ENCODE measurements around the gene STPG4. TPM values are rescaled to one million over a fixed set of nuclear protein-coding genes. Genes with fewer than 3 reads are reported as not detected.

STPG4 gene
- total RNA-seq, 2 experiments from 2014 or later: 0.19 to 0.74 TPM

DNA sequence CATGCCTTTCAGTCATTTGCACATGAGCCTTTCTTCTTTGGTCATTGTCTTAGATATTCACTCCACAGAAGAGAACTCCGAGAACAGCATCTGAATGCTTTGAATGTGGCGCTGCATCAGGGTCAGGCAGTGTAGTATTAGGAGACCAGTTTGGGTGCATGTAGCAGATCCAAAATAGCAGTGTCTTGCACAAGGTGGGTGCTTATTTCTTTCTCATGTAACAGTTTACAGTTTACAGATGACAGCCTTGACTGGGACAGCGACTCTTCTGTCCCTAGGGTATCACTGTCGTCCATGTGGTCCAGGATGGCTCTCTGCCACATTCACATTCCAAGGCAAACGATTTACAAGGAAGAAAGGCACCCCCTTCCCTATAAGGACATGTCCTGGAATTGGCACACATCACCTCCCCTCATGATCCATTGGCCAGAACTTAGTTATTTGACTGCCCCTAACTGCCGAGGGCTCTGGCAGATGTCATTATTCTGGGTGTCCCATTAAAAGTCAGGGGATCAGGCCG lies 101.0 kb downstream of the STPG4 start:
- peaks cover 7% of the 10 kb centered on the region for H3K36me3 Mint-ChIP-seq
- POLR2A ChIA-PET: no interaction called here
- DNase-seq (no peak), ATAC-seq (ENCODE audit: low read depth) (no peak)
- no peak overlapping the region for H3K4me3 Mint-ChIP-seq
- no peaks in the 10 kb centered on the region for H3K27me3 Mint-ChIP-seq
- no peaks in the 10 kb centered on the region for H3K9me3 Mint-ChIP-seq
- no peak overlapping the region for H3K27ac Mint-ChIP-seq
- H3K4me1 Mint-ChIP-seq: peaks cover 16% of the 10 kb centered on the region

- POLR2A ChIA-PET: no interaction called here
- no peaks in the 10 kb centered on the region for H3K27me3 Mint-ChIP-seq
- DNase-seq (no peak), ATAC-seq (ENCODE audit: low read depth) (no peak)
- peaks cover 9% of the 10 kb centered on the region for H3K36me3 Mint-ChIP-seq
- H3K4me1 Mint-ChIP-seq: peaks cover 14% of the 10 kb centered on the region
- no peak overlapping the region for H3K27ac Mint-ChIP-seq
- no peak overlapping the region for H3K4me3 Mint-ChIP-seq
- H3K9me3 Mint-ChIP-seq: no peaks in the 10 kb centered on the region
Measured at GRCh38 chr2:47052847-47053246, 102.3 kb downstream of the STPG4 start.

DNA sequence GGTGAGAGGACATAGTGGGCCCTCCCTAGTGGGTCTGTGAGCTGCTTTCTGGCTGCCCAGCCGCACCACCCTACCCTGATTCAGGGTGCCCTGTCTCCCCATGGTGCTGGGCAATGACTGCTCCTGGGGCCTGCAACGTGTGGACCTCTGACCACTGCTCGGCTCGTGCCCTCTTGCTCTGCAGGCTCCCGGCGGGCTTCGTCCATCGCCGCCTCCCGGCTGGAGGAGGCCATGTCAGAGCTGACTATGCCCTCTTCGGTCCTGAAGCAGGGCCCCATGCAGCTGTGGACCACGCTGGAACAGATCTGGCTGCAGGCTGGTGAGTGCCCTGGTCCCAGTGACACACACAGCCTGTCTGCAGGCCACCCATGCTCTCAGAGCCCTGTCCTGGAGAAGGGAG lies 103.5 kb downstream of the STPG4 start:
- Mint-ChIP-seq H3K4me3 (no peak overlapping the region), H3K36me3 (peaks cover 9% of the 10 kb centered on the region), H3K27ac (no peak overlapping the region), H3K27me3 (no peaks in the 10 kb centered on the region), H3K4me1 (peaks cover 5% of the 10 kb centered on the region), H3K9me3 (no peaks in the 10 kb centered on the region)
- DNase-seq (no peak), ATAC-seq (ENCODE audit: low read depth) (no peak)
- POLR2A ChIA-PET: interaction anchor here (1.2 kb wide), 1 partner anchor 13 kb away, joined by 3 read pairs; no protein-coding TSS in a partner anchor

DNA sequence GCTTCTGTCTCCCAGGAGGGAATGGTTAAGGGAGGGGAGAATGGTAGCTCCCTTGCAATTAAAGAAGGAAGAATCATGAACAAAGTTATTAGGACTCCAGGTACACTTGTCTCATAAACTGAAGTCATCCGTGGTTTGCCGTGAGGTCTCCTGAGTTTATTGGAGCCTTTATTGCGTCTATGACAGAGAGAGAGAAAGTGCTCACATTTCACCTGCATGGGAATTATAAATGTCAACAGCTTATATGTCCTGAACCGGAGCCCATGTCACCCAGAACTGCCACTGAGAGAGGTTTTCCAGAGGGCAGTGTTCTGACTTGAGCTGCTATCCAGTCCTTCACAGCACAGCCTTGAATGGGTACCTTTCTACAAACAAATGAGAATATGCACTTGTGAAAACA lies 104.3 kb downstream of the STPG4 start:
- H3K9me3 Mint-ChIP-seq: no peaks in the 10 kb centered on the region
- H3K4me3 Mint-ChIP-seq: no peak overlapping the region
- DNase-seq (no peak), ATAC-seq (ENCODE audit: low read depth) (no peak)
- H3K27me3 Mint-ChIP-seq: no peaks in the 10 kb centered on the region
- H3K27ac Mint-ChIP-seq: no peak overlapping the region
- peaks cover 1% of the 10 kb centered on the region for H3K4me1 Mint-ChIP-seq
- POLR2A ChIA-PET: interaction anchor here (1.2 kb wide), 1 partner anchor 12 kb away, joined by 3 read pairs; no protein-coding TSS in a partner anchor
- peaks cover 11% of the 10 kb centered on the region for H3K36me3 Mint-ChIP-seq

DNA sequence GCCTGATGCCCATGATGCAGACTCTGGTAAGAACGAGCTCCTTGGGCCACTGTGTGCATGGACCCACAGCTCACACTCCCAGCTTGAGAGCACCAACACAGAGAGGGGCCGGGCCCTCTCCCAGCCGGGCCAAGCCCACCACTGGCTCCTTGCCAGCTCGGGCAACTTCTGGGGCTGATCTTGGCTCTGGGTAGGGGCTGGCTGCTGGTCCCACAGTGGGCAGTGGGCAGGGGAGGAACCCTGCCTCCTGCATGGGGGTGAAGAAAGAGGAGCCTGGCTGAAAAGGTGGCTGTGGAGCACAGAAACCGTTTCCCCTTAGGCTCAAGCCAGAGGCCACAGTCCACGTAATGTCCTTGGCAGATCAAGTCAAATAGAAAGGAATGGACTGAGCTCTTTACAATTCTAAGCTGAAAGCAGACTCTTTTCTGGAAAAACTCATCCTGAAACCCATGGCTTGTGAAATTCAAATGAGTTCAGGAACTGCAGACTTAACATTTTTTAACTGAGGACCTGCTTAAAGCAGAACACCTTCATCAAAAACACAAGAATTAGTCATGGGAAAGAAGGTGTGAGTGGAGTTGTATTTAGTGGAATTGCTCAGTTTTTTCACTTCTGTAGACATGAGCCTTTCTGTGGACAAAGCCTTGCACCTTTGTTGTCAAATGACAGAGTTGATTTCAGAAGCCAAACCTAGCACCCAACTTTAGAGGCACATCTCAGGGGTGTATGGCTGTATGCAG lies 104.9 kb downstream of the STPG4 start:
- Mint-ChIP-seq H3K9me3 (no peaks in the 10 kb centered on the region), H3K27me3 (no peaks in the 10 kb centered on the region), H3K27ac (no peak overlapping the region), H3K36me3 (peaks cover 11% of the 10 kb centered on the region), H3K4me1 (peaks cover 1% of the 10 kb centered on the region), H3K4me3 (no peak overlapping the region)
- ATAC-seq (ENCODE audit: low read depth) (no peak), DNase-seq (no peak)
- POLR2A ChIA-PET: interaction anchor here (1.2 kb wide), 1 partner anchor 12 kb away, joined by 3 read pairs; no protein-coding TSS in a partner anchor

DNA sequence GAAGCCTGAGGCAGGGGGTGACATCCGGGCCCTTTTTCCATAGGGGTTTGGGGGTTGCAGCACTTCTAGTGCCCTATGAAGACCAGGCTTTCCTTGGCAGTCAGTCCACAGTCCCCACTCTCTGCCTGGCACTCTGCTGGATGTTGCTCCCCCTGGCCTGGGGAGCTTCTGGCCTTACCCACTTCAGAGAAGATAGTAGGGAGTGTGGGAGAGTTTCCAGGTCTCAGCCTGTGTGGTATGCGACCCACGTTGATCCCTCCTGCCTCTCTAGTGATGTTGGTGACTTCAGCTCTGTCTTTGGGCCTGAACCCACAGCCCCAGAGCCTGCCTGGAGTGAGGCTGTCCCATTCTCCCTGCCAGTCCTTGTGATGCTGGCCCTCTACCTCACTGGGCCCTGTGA lies 105.6 kb downstream of the STPG4 start:
- POLR2A ChIA-PET: no interaction called here
- DNase-seq: no peak
- H3K27ac Mint-ChIP-seq: no peak overlapping the region

GRCh38 chr2:47048801-47049480 lies 106.2 kb downstream of the STPG4 start:
- no peaks in the 10 kb centered on the region for H3K27me3 Mint-ChIP-seq
- H3K4me3 Mint-ChIP-seq: no peak overlapping the region
- H3K36me3 Mint-ChIP-seq: peaks cover 15% of the 10 kb centered on the region
- no peak overlapping the region for H3K27ac Mint-ChIP-seq
- DNase-seq (no peak), ATAC-seq (ENCODE audit: low read depth) (no peak)
- POLR2A ChIA-PET: no interaction called here
- peaks cover 1% of the 10 kb centered on the region for H3K4me1 Mint-ChIP-seq
- H3K9me3 Mint-ChIP-seq: no peaks in the 10 kb centered on the region

More for the DNA sequence above, 105.6 kb downstream of the STPG4 start:
- Mint-ChIP-seq H3K4me3 (no peak overlapping the region), H3K4me1 (peaks cover 1% of the 10 kb centered on the region), H3K36me3 (peaks cover 11% of the 10 kb centered on the region), H3K27me3 (no peaks in the 10 kb centered on the region), H3K9me3 (no peaks in the 10 kb centered on the region)
- no peak for ATAC-seq (ENCODE audit: low read depth)

- Mint-ChIP-seq H3K9me3 (no peaks in the 10 kb centered on the region), H3K27me3 (no peaks in the 10 kb centered on the region), H3K4me3 (no peak overlapping the region), H3K27ac (no peak overlapping the region), H3K36me3 (peaks cover 11% of the 10 kb centered on the region), H3K4me1 (peaks cover 9% of the 10 kb centered on the region)
- DNase-seq (no peak), ATAC-seq (ENCODE audit: low read depth) (no peak)
- POLR2A ChIA-PET: no interaction called here
Measured at GRCh38 chr2:47046271-47046670, 108.8 kb downstream of the STPG4 start.

- Mint-ChIP-seq H3K36me3 (peaks cover 14% of the 10 kb centered on the region), H3K4me1 (peaks cover 15% of the 10 kb centered on the region), H3K27ac (peak overlapping the region; percentile 74), H3K9me3 (no peaks in the 10 kb centered on the region), H3K27me3 (no peaks in the 10 kb centered on the region), H3K4me3 (no peak overlapping the region)
- DNase-seq: no peak
- POLR2A ChIA-PET: no interaction called here
- ATAC-seq (ENCODE audit: low read depth): no peak
Measured at GRCh38 chr2:47043891-47044239, 111.2 kb downstream of the STPG4 start.

- DNase-seq (no peak), ATAC-seq (ENCODE audit: low read depth) (no peak)
- H3K4me3 Mint-ChIP-seq: no peak overlapping the region
- H3K9me3 Mint-ChIP-seq: no peaks in the 10 kb centered on the region
- peaks cover 18% of the 10 kb centered on the region for H3K4me1 Mint-ChIP-seq
- peaks cover 16% of the 10 kb centered on the region for H3K36me3 Mint-ChIP-seq
- H3K27ac Mint-ChIP-seq: peak overlapping the region; percentile 60
- POLR2A ChIA-PET: no interaction called here
- no peaks in the 10 kb centered on the region for H3K27me3 Mint-ChIP-seq
Measured at GRCh38 chr2:47043142-47043890, 111.8 kb downstream of the STPG4 start.

- no peak overlapping the region for H3K4me3 Mint-ChIP-seq
- POLR2A ChIA-PET: no interaction called here
- peaks cover 17% of the 10 kb centered on the region for H3K4me1 Mint-ChIP-seq
- ATAC-seq (ENCODE audit: low read depth): no peak
- peaks cover 14% of the 10 kb centered on the region for H3K36me3 Mint-ChIP-seq
- no peaks in the 10 kb centered on the region for H3K9me3 Mint-ChIP-seq
- H3K27me3 Mint-ChIP-seq: no peaks in the 10 kb centered on the region
- peak overlapping the region; percentile 50 for H3K27ac Mint-ChIP-seq
- no peak for DNase-seq
Measured at GRCh38 chr2:47041891-47042684, 113.0 kb downstream of the STPG4 start.

GRCh38 chr2:47041063-47041462 lies 114.0 kb downstream of the STPG4 start:
- no peak for ATAC-seq (ENCODE audit: low read depth)
- peaks cover 15% of the 10 kb centered on the region for H3K36me3 Mint-ChIP-seq
- no peaks in the 10 kb centered on the region for H3K9me3 Mint-ChIP-seq
- H3K4me1 Mint-ChIP-seq: peaks cover 19% of the 10 kb centered on the region
- POLR2A ChIA-PET: no interaction called here
- DNase-seq: no peak
- no peak overlapping the region for H3K27ac Mint-ChIP-seq
- H3K4me3 Mint-ChIP-seq: no peak overlapping the region
- H3K27me3 Mint-ChIP-seq: no peaks in the 10 kb centered on the region

DNA sequence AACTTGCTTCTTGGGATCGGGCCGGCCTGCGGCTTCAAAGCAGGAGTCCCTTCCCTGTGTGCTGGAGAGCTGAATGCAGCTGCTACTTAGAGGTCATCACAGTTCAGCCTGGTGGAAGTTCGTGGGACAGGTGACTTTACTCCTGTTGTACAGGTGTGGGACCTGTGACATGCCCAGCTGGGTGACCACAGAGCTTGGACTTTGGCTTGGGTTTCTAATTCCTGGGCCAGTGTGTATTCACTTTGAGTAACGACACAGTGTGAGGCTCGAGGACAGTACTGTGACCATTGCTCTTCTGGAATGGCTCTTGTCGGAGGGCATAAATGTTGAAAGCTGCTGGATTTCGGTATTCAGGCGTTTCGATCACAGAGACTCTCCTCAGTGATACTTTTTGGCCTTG lies 114.5 kb downstream of the STPG4 start:
- Mint-ChIP-seq H3K36me3 (peaks cover 12% of the 10 kb centered on the region), H3K27me3 (no peaks in the 10 kb centered on the region), H3K27ac (no peak overlapping the region), H3K4me1 (peaks cover 19% of the 10 kb centered on the region), H3K4me3 (no peak overlapping the region), H3K9me3 (no peaks in the 10 kb centered on the region)
- ATAC-seq (ENCODE audit: low read depth): no peak
- DNase-seq: no peak
- POLR2A ChIA-PET: no interaction called here
